ENCODE measurements around the gene ITGAL. TPM values are rescaled to one million over a fixed set of nuclear protein-coding genes. Genes with fewer than 3 reads are reported as not detected.

The ITGAL gene
- total and polyA plus RNA-seq, 2 of the 8 experiments (the other 6 are each of a cell fraction or from before 2014, with no cell fraction given) = not detected

- Histone ChIP-seq H4K91ac (replicated peaks; ENCODE audit: insufficient read length, low read length) (no peak overlapping the region), H3K4me2 (ENCODE audit: insufficient read depth in 1 of 2, low read depth in 2 of 2, low read length in 2 of 2) (no peak overlapping the region), H4K20me1 (replicated peaks in 1 of 2; ENCODE audit: control insufficient read depth in 1 of 2, insufficient read depth in 2 of 2, low read length in 2 of 2) (peaks cover 0 to 2% of the 10 kb centered on the region in 2 experiments), H2AFZ (ENCODE audit: low read length) (no peak overlapping the region), H3K27me3 (replicated peaks in 1 of 4; ENCODE audit: control insufficient read depth in 3 of 4, extremely low read depth in 1 of 4, insufficient read depth in 3 of 4, low read length in 3 of 4) (no peaks in the 10 kb centered on the region; a peak in 1 of 7 replicates), H3K4me3 (ENCODE audit: extremely low read depth in 1 of 4, insufficient read depth in 2 of 4, low read depth in 3 of 4, low read length in 4 of 4) (no peak overlapping the region), H3K9ac (replicated peaks in 1 of 4; ENCODE audit: extremely low read depth in 1 of 4, low read depth in 3 of 4, low read length in 3 of 4) (no peak overlapping the region), H4K8ac (ENCODE audit: extremely low read depth, insufficient read depth, low read length) (no peak overlapping the region), H2BK15ac (ENCODE audit: low read length) (no peak overlapping the region), H3K9me3 (ENCODE audit: insufficient read depth in 2 of 2, low read depth in 1 of 2, low read length in 1 of 2) (no peaks in the 10 kb centered on the region), H3K18ac (ENCODE audit: extremely low read depth, low read length) (no peak overlapping the region), H3K27ac (ENCODE audit: low read depth, low read length) (no peak overlapping the region), H2BK20ac (ENCODE audit: low read length) (no peak overlapping the region), H3K14ac (ENCODE audit: insufficient read length) (no peak overlapping the region), H2BK120ac (replicated peaks; ENCODE audit: low read depth, low read length) (no peak overlapping the region), H2BK5ac (ENCODE audit: low read depth, low read length) (no peak overlapping the region), H3K36me3 (ENCODE audit: control insufficient read depth in 2 of 4, insufficient read depth in 4 of 4, low read length in 3 of 4) (peaks cover 0 to 11% (median 0%) of the 10 kb centered on the region in 4 experiments; a peak in 1 of 8 replicates), H3K56ac (replicated peaks; ENCODE audit: insufficient read length, low read depth, low read length) (no peak overlapping the region), H3K23me2 (ENCODE audit: low read depth, low read length) (peaks cover 2% of the 10 kb centered on the region; the same call in 1 of the 2 replicates), H3K4me1 (replicated peaks in 1 of 4; ENCODE audit: control insufficient read depth in 3 of 4, insufficient read depth in 4 of 4, low read length in 3 of 4) (no peaks in the 10 kb centered on the region; a peak in 1 of 7 replicates), H2AK5ac (ENCODE audit: low read depth, low read length) (no peak overlapping the region), H3K4ac (replicated peaks; ENCODE audit: insufficient read length, low read depth, low read length) (no peak overlapping the region), H2BK12ac (ENCODE audit: low read depth, low read length) (no peak overlapping the region), H4K5ac (ENCODE audit: insufficient read length, low read depth, low read length) (no peak overlapping the region), H3K79me1 (ENCODE audit: low read depth, low read length) (no peaks in the 10 kb centered on the region), H3K23ac (ENCODE audit: insufficient read length) (no peak overlapping the region), H3K79me2 (ENCODE audit: control insufficient read depth in 1 of 2, insufficient read depth in 2 of 2, low read length in 2 of 2) (no peaks in the 10 kb centered on the region)
- no peak for FAIRE-seq
- ChIA-PET POLR2A (ENCODE audit: partially characterized antibody) (interaction anchor here (0.7 to 1.0 kb wide), 2 partner anchors 53 to 89 kb away, joined by 3 read pairs; no protein-coding TSS in a partner anchor), CTCF (ENCODE audit: partially characterized antibody) (interaction anchor here (0.9 to 1.5 kb wide), 3 partner anchors 38 to 72 kb away, joined by 3 to 7 read pairs (median 4); no protein-coding TSS in a partner anchor)
- WGBS, 2 experiments (ENCODE audit: extremely low coverage in 1 of 2, insufficient coverage in 1 of 2, insufficient read length in 1 of 2, insufficient replicate concordance in 2 of 2, low coverage in 1 of 2, low lambda C conversion rate in 2 of 2, missing lambda C conversion rate in 1 of 2) = 96% methylated on average over 4 of the region's 7 CpGs; no CpG with 5 or more reads in 1 of the 2 experiments
- no peak for DNase-seq (ENCODE audit: low read depth in 1 of 2, low spot score in 2 of 2)
- TF ChIP-seq RNF2 (IDR thresholded peaks at IDR 0.05; ENCODE audit: borderline replicate concordance, low read depth, low read length, missing control alignments, poor library complexity, severe bottlenecking) = no peak
- no peak for TF ChIP-seq CHD2 (IDR thresholded peaks at IDR 0.05; ENCODE audit: low read length)
- TF ChIP-seq TBP (IDR thresholded peaks at IDR 0.05; ENCODE audit: low read depth, low read length) = no peak
- no peak for TF ChIP-seq TAF7 (optimal IDR thresholded peaks at IDR 0.05; ENCODE audit: borderline replicate concordance, low read depth, low read length)
- no peak for TF ChIP-seq GTF2F1 (IDR thresholded peaks at IDR 0.05; ENCODE audit: borderline replicate concordance, low read depth, low read length)
- no peak for TF ChIP-seq FOSL1 (IDR thresholded peaks at IDR 0.05; ENCODE audit: insufficient read depth, low read depth, low read length)
- no peak for TF ChIP-seq KDM1A (IDR thresholded peaks at IDR 0.05; ENCODE audit: borderline replicate concordance, low read length)
- no peak for TF ChIP-seq PHF8 (conservative IDR thresholded peaks at IDR 0.05; ENCODE audit: low read depth, low read length)
- TF ChIP-seq CBX5 (IDR thresholded peaks at IDR 0.05; ENCODE audit: low read depth, low read length) = no peak
- TF ChIP-seq BCL11A (IDR thresholded peaks at IDR 0.05; ENCODE audit: low read depth in 2 of 2, low read length in 2 of 2) = no peak
- no peak for TF ChIP-seq ATF2 (IDR thresholded peaks at IDR 0.05; ENCODE audit: low read length)
These were observed 48.9 kb downstream of the ITGAL start for GRCh38 chr16:30521476-30521872.
